Nephron (organoid): Measurements from ENCODE around the gene EFR3B.

ENCODE experiments used
- H3K27ac Mint-ChIP-seq, 3 experiments: 2 replicates each; pipeline ENCODE4 v1.8.0; 2020; ENCODE audit warnings: mixed read lengths in 3 of 3, mild to moderate bottlenecking in 2 of 3, moderate library complexity in 1 of 3
- H3K27me3 Mint-ChIP-seq: 2 replicates; pipeline ENCODE4 v1.8.0; 2021; ENCODE audit warnings: low read depth, mild to moderate bottlenecking, moderate library complexity, mixed read lengths
- H3K36me3 Mint-ChIP-seq: 2 replicates; pipeline ENCODE4 v1.8.0; 2020; ENCODE audit warnings: low read depth, mixed read lengths
- H3K4me1 Mint-ChIP-seq: 2 replicates; pipeline ENCODE4 v1.8.0; 2020; ENCODE audit warnings: mixed read lengths
- H3K4me3 Mint-ChIP-seq, 3 experiments: 2 replicates each; pipeline ENCODE4 v1.8.0; 2020; ENCODE audit warnings: mild to moderate bottlenecking in 3 of 3, mixed read lengths in 3 of 3, moderate library complexity in 2 of 3
- H3K9me3 Mint-ChIP-seq: 2 replicates; pipeline ENCODE4 v1.8.0; 2020; ENCODE audit warnings: mixed read lengths
- TF ChIP-seq, protein P1 (sequence below), 3 experiments: fragments of 200-600 bp; sonication (generic); IDR thresholded peaks; one replicate each; pipeline ENCODE4 v1.5.0; 2021; ENCODE audit warnings: antibody characterized with exemption in 3 of 3; ENCODE audit not compliant: unreplicated experiment in 3 of 3

Gene EFR3B

GRCh38 chr2:25173719-25174118 is 131.8 kb downstream of the EFR3B start:
- H3K27me3 Mint-ChIP-seq, result peaks cover 79% of the 10 kb centered on the region
- H3K4me1 Mint-ChIP-seq, result no peaks in the 10 kb centered on the region
- TF ChIP-seq, protein P1, sequence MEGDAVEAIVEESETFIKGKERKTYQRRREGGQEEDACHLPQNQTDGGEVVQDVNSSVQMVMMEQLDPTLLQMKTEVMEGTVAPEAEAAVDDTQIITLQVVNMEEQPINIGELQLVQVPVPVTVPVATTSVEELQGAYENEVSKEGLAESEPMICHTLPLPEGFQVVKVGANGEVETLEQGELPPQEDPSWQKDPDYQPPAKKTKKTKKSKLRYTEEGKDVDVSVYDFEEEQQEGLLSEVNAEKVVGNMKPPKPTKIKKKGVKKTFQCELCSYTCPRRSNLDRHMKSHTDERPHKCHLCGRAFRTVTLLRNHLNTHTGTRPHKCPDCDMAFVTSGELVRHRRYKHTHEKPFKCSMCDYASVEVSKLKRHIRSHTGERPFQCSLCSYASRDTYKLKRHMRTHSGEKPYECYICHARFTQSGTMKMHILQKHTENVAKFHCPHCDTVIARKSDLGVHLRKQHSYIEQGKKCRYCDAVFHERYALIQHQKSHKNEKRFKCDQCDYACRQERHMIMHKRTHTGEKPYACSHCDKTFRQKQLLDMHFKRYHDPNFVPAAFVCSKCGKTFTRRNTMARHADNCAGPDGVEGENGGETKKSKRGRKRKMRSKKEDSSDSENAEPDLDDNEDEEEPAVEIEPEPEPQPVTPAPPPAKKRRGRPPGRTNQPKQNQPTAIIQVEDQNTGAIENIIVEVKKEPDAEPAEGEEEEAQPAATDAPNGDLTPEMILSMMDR (IDR thresholded peaks at IDR 0.05; ENCODE audit: unreplicated experiment in 3 of 3), result no peak
- no peaks in the 10 kb centered on the region for H3K36me3 Mint-ChIP-seq
- H3K27ac Mint-ChIP-seq, result no peak overlapping the region
- no peaks in the 10 kb centered on the region for H3K9me3 Mint-ChIP-seq
- H3K4me3 Mint-ChIP-seq, result no peak overlapping the region

- no peaks in the 10 kb centered on the region for H3K4me1 Mint-ChIP-seq
- H3K27ac Mint-ChIP-seq, result no peak overlapping the region
- no peaks in the 10 kb centered on the region for H3K9me3 Mint-ChIP-seq
- H3K27me3 Mint-ChIP-seq, result peaks cover 77% of the 10 kb centered on the region
- TF ChIP-seq, protein P1 (IDR thresholded peaks at IDR 0.05; ENCODE audit: unreplicated experiment in 3 of 3), result no peak
- H3K4me3 Mint-ChIP-seq, result no peak overlapping the region
- no peaks in the 10 kb centered on the region for H3K36me3 Mint-ChIP-seq
Observed at GRCh38 chr2:25174192-25174861, 132.5 kb downstream of the EFR3B start.

GRCh38 chr2:25176138-25176537 is 134.3 kb downstream of the EFR3B start:
- Mint-ChIP-seq H3K36me3 (no peaks in the 10 kb centered on the region), H3K4me1 (no peaks in the 10 kb centered on the region), H3K9me3 (no peaks in the 10 kb centered on the region), H3K27ac (no peak overlapping the region), H3K4me3 (no peak overlapping the region), H3K27me3 (peaks cover 64% of the 10 kb centered on the region)
- TF ChIP-seq, protein P1 (IDR thresholded peaks at IDR 0.05; ENCODE audit: unreplicated experiment in 3 of 3), result no peak

DNA sequence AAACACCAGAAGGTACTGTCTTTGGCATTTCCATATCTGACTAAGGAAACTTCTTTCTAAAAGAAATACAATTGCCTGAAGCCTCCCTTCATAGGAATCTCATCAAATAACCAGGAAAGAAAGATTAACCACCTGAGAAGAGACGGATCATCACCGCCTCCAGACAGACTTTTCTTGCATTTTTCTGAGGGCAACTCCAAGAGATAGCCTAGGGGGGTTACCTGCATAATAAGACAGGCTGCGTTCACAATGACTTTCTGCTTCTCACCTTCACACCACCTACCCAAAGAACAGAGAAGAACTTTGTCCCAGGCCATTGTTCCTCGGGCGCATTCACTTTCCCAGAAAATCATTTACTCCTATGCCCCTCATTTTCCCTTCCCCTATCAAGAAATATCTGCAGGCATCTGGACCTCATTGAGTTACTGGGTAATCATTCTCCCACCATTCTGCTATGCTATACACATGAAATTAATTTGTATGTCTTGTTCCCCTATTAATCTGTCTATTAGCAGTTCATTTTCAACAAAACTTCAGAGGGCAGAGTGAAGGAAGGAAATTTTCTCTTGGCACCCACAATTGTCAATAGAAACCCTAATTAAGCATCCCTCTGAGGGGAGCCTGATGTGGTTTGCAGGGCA is 134.8 kb downstream of the EFR3B start:
- Mint-ChIP-seq H3K27me3 (peaks cover 59% of the 10 kb centered on the region), H3K27ac (no peak overlapping the region), H3K9me3 (peaks cover under 1% of the 10 kb centered on the region), H3K36me3 (no peaks in the 10 kb centered on the region), H3K4me3 (no peak overlapping the region), H3K4me1 (no peaks in the 10 kb centered on the region)
- TF ChIP-seq, protein P1 (IDR thresholded peaks at IDR 0.05; ENCODE audit: unreplicated experiment in 3 of 3), result no peak

DNA sequence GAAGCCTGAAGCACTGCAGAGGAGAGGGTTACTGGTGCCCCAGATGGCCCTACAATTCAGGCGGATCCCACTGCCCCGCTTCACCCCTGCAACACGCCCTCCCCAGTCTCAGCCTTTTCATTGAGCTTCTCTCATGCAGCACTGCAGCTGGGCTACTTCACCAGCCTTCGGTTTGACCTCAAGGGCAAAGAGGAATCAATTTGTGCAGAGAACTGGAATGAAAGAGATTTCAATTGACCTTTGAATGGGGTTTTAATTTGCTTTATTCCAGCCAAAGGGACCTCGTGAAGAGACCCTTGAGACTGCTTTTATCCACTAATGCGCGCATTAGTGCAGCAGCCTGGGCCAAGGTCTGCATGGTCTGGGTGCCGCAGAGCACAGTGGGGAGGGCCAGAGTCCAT is 135.3 kb downstream of the EFR3B start:
- no peaks in the 10 kb centered on the region for H3K36me3 Mint-ChIP-seq
- no peak overlapping the region for H3K4me3 Mint-ChIP-seq
- H3K9me3 Mint-ChIP-seq, result peaks cover 5% of the 10 kb centered on the region
- H3K27me3 Mint-ChIP-seq, result peaks cover 59% of the 10 kb centered on the region
- no peak overlapping the region for H3K27ac Mint-ChIP-seq
- TF ChIP-seq, protein P1 (IDR thresholded peaks at IDR 0.05; ENCODE audit: unreplicated experiment in 3 of 3), result no peak
- no peaks in the 10 kb centered on the region for H3K4me1 Mint-ChIP-seq

DNA sequence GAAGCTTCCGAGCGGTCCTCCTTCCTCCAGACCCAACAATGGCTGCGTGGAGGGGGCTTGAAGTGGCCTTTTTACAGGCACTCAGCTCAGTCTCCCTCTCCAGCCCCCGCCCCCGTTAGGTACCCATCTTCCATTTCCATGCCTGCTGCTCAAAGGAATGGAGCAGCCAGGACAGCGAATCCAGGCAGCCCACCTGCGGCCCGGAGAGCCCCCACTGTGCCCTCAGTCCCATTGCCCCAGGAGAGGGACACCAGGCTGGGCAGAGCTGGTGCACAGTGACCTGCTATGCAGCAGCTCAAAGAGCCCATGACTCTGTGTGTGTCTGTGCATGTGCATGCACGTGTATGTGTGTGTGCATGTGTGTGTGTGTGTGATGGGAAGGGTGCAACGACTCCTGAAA is 137.1 kb downstream of the EFR3B start:
- Mint-ChIP-seq H3K4me3 (no peak overlapping the region), H3K4me1 (no peaks in the 10 kb centered on the region), H3K27ac (no peak overlapping the region), H3K9me3 (peaks cover 5% of the 10 kb centered on the region), H3K36me3 (no peaks in the 10 kb centered on the region), H3K27me3 (peaks cover 55% of the 10 kb centered on the region)
- TF ChIP-seq, protein P1 (IDR thresholded peaks at IDR 0.05; ENCODE audit: unreplicated experiment in 3 of 3), result no peak
